Measurements from ENCODE around the gene MICAL3. TPM values are rescaled to one million over a fixed set of nuclear protein-coding genes. Genes with fewer than 3 reads are reported as not detected.

The MICAL3 gene
- total and polyA plus RNA-seq, 9 of the 15 experiments (the other 6 are each of a cell fraction or from before 2014, with no cell fraction given) = 0.53 to 32.1 (median 12.3) TPM

GRCh38 chr22:17916226-17916889, 108.0 kb downstream of the MICAL3 start (continued):
- TF ChIP-seq POU5F1 (IDR thresholded peaks at IDR 0.05; ENCODE audit: borderline replicate concordance, low read depth, low read length, partially characterized antibody) (no peak), CHCHD3 (CRISPR knock-in tag; IDR thresholded peaks at IDR 0.05) (no peak), MAFF (IDR thresholded peaks at IDR 0.05; ENCODE audit: low read length) (no peak), ZNF140 (CRISPR knock-in tag; IDR thresholded peaks at IDR 0.05) (no peak), NCOA4 (IDR thresholded peaks at IDR 0.05; ENCODE audit: partially characterized antibody) (no peak)

GRCh38 chr22:17915676-17916075, 108.7 kb downstream of the MICAL3 start:
- no TSS peak for BruUV-seq (replicated peaks)
- TF ChIP-seq SRSF1 (IDR thresholded peaks at IDR 0.05; ENCODE audit: low read depth, low read length) (no peak), HINFP (tag; conservative IDR thresholded peaks at IDR 0.05; ENCODE audit: low read depth) (no peak), ARID4B (CRISPR knock-in tag; IDR thresholded peaks at IDR 0.05) (no peak), HES1 (IDR thresholded peaks at IDR 0.05; ENCODE audit: low read depth) (no peak), ZNF79 (CRISPR knock-in tag; IDR thresholded peaks at IDR 0.05; ENCODE audit: low read depth) (no peak), BRD9 (IDR thresholded peaks at IDR 0.05; ENCODE audit: low read depth, partially characterized antibody) (no peak), CTBP1 (IDR thresholded peaks at IDR 0.05; ENCODE audit: borderline replicate concordance) (no peak)

More at GRCh38 chr22:17915676-17916075, 108.7 kb downstream of the MICAL3 start:
- Histone ChIP-seq H3K9me1 (ENCODE audit: control insufficient read depth, insufficient read depth, low read length) (peaks cover 5% of the 10 kb centered on the region), H3K27ac (ENCODE audit: extremely low read depth, low read depth, low read length) (no peak overlapping the region), H2AFZ (ENCODE audit: low read depth, low read length) (no peak overlapping the region), H3K4me1 (replicated peaks in 1 of 2; ENCODE audit: control insufficient read depth in 2 of 2, insufficient read depth in 2 of 2, low read length in 2 of 2) (peaks cover 62 to 71% of the 10 kb centered on the region in 2 experiments), H3K36me3 (ENCODE audit: control insufficient read depth, insufficient read depth, low read length) (no peaks in the 10 kb centered on the region; the same call in 2 of the 3 replicates), H3K4me2 (ENCODE audit: insufficient read depth, low read length) (no peak overlapping the region), H3K9me3 (replicated peaks; ENCODE audit: control insufficient read depth, insufficient read depth, low read depth, low read length) (no peaks in the 10 kb centered on the region), H3K27me3 (ENCODE audit: control insufficient read depth in 2 of 2, insufficient read depth in 2 of 2, low read length in 2 of 2) (no peaks in the 10 kb centered on the region), H3K79me2 (ENCODE audit: control insufficient read depth, insufficient read depth, low read length) (peaks cover 84% of the 10 kb centered on the region), H4K20me1 (replicated peaks; ENCODE audit: control insufficient read depth, insufficient read depth, low read length) (peaks cover 23% of the 10 kb centered on the region), H3K4me3 (no peak overlapping the region), H3K9ac (ENCODE audit: insufficient read depth in 1 of 2, low read depth in 2 of 2, low read length in 2 of 2) (peak overlapping the region in 1 of 2 experiments; percentile 46; a peak in 2 of 4 replicates)
- 78% methylated on average over 7 of the region's 7 CpGs for WGBS (ENCODE audit: insufficient coverage, low coverage, missing lambda C conversion rate)
- intact Hi-C loops (cut with micrococcal nuclease) (loop anchor here (2.0 kb wide), 1 partner anchor 161 kb away; the partner anchor contains the start of gene PEX26), in situ Hi-C loops (cut with MboI) (no loop called here)
- DNase-seq (ENCODE audit: extremely low read depth in 1 of 4, low spot score in 3 of 4) (no peak), ATAC-seq (no peak), FAIRE-seq (no peak)
- ChIA-PET POLR2A (no interaction called here), CTCF (ENCODE audit: low intra/inter-chr PET ratio) (no interaction called here)

Measured in K562 (cell line).